NCI-H2227 treated with DMSO at 0.1 percent for 48 hours (cell line): ENCODE measurements around the gene TPH2.
A peak's percentile ranks its signal among the peaks of the same experiment; 100 is the strongest.

Source experiments
- DNase-seq: peaks from one replicate; lab custom pipeline; 2025; lab: John Stamatoyannopoulos, UW

TPH2 gene

GRCh38 chr12:71938728-71939385 lies at the start of gene TPH2:
Gene TPH2 (plus strand): TSS chr12:71938845. CDS start chr12:71938987, 142 bp downstream.
- DNase-seq, result peak; percentile 92

GRCh38 chr12:71890475-71890874 lies 48.2 kb upstream of the TPH2 start:
- DNase-seq, result no peak

GRCh38 chr12:71892059-71892458 lies 46.6 kb upstream of the TPH2 start:
- no peak for DNase-seq

GRCh38 chr12:71896205-71896882 lies 42.3 kb upstream of the TPH2 start:
- DNase-seq, result no peak

GRCh38 chr12:71900091-71900490 lies 38.6 kb upstream of the TPH2 start:
- DNase-seq, result no peak

GRCh38 chr12:71904629-71905028 lies 34.0 kb upstream of the TPH2 start:
- no peak for DNase-seq

GRCh38 chr12:71935594-71935993 lies 3.1 kb upstream of the TPH2 start:
- no peak for DNase-seq

- no peak for DNase-seq
Observed at GRCh38 chr12:71940068-71940467, 1.4 kb downstream of the TPH2 start.

- no peak for DNase-seq
Observed at GRCh38 chr12:71941174-71941573, 2.5 kb downstream of the TPH2 start.

- no peak for DNase-seq
Observed at GRCh38 chr12:71942259-71942658, 3.6 kb downstream of the TPH2 start.

- DNase-seq, result no peak
Observed at GRCh38 chr12:71942703-71943102, 4.1 kb downstream of the TPH2 start.

GRCh38 chr12:71945121-71945520 lies 6.5 kb downstream of the TPH2 start:
- DNase-seq, result no peak

- DNase-seq, result no peak
Observed at GRCh38 chr12:71945883-71946282, 7.2 kb downstream of the TPH2 start.

- peak; percentile 31 for DNase-seq
Observed at GRCh38 chr12:71947645-71948105, 9.0 kb downstream of the TPH2 start.

- DNase-seq, result no peak
Observed at GRCh38 chr12:71948390-71948789, 9.7 kb downstream of the TPH2 start.

GRCh38 chr12:71949646-71950045 lies 11.0 kb downstream of the TPH2 start:
- no peak for DNase-seq

GRCh38 chr12:71950404-71950803 lies 11.8 kb downstream of the TPH2 start:
- no peak for DNase-seq

GRCh38 chr12:71950819-71951218 lies 12.2 kb downstream of the TPH2 start:
- DNase-seq, result no peak

GRCh38 chr12:71954083-71954778 lies 15.6 kb downstream of the TPH2 start:
- peak; percentile 42 for DNase-seq

GRCh38 chr12:71954861-71955260 lies 16.2 kb downstream of the TPH2 start:
- DNase-seq, result no peak

- no peak for DNase-seq
Observed at GRCh38 chr12:71955970-71956369, 17.3 kb downstream of the TPH2 start.

- DNase-seq, result no peak
Observed at GRCh38 chr12:71958056-71958455, 19.4 kb downstream of the TPH2 start.

- DNase-seq, result no peak
Observed at GRCh38 chr12:71958457-71958856, 19.8 kb downstream of the TPH2 start.
